Uterus (tissue), 2 donors: Measurements from ENCODE around the gene INSM1.

Experiments used
- CTCF ChIP-seq, 4 experiments: fragments of 200-600 bp in 2 of 4; fragments of 450-650 bp in 2 of 4; sonication (generic) in 2 of 4; IDR thresholded peaks; one replicate each; pipeline ENCODE4 v1.5.1; 2016 to 2019; ENCODE audit warnings: antibody characterized with exemption in 4 of 4, mild to moderate bottlenecking in 2 of 4, moderate library complexity in 1 of 4
- POLR2A ChIP-seq, 2 donors: fragments of 450-650 bp; IDR thresholded peaks; one replicate each; pipeline ENCODE4 v1.6.1; 2016; ENCODE audit warnings: antibody characterized with exemption in 2 of 2, mild to moderate bottlenecking in 1 of 2, moderate library complexity in 1 of 2

GRCh38 chr20:20331817-20332216, 36.1 kb upstream of the INSM1 start:
- no peak for TF ChIP-seq CTCF (IDR thresholded peaks at IDR 0.05)
- no peak for TF ChIP-seq POLR2A (IDR thresholded peaks at IDR 0.05)
